GM12878 (cell line): ENCODE data around the gene CCDC9. TPM values are rescaled to one million over a fixed set of nuclear protein-coding genes. Genes with fewer than 3 reads are reported as not detected.

Source experiments
- BHLHE40 ChIP-seq, 2 experiments: fragments of 450-650 bp in 1 of 2; IDR thresholded peaks; 2 replicates each; pipeline ENCODE4 v1.6.1; 2011 to 2017; ENCODE audit warnings: low read depth in 2 of 2, borderline replicate concordance in 1 of 2, improper control_type of control experiment in 1 of 2, low read length in 1 of 2, mild to moderate bottlenecking in 1 of 2
- BMI1 ChIP-seq: fragments of 450-650 bp; IDR thresholded peaks from 2 replicates; pipeline ENCODE4 v1.6.1; 2016; ENCODE audit warnings: mild to moderate bottlenecking, moderate library complexity, borderline replicate concordance
- CHD4 ChIP-seq: fragments of 200-600 bp; sonication (generic); IDR thresholded peaks from 2 replicates; pipeline ENCODE4 v1.6.1; 2016; ENCODE audit warnings: mild to moderate bottlenecking
- FOXK2 ChIP-seq: fragments of 450-650 bp; IDR thresholded peaks from 2 replicates; pipeline ENCODE4 v1.6.1; 2017; ENCODE audit warnings: mild to moderate bottlenecking, moderate library complexity
- IKZF1 ChIP-seq: fragments of 450-650 bp; conservative IDR thresholded peaks from 2 replicates; pipeline ENCODE4 v1.6.1; 2017; ENCODE audit warnings: antibody characterized with exemption, mild to moderate bottlenecking
- NRF1 ChIP-seq: conservative IDR thresholded peaks from 2 replicates; pipeline ENCODE4 v1.6.1; 2011; ENCODE audit warnings: mild to moderate bottlenecking, low read depth, low read length, improper control_type of control experiment
- RBBP5 ChIP-seq: fragments of 200-600 bp; sonication (generic); conservative IDR thresholded peaks from 2 replicates; pipeline ENCODE4 v1.6.1; 2016
- RELA ChIP-seq: fragments of 450-650 bp; IDR thresholded peaks from 2 replicates; pipeline ENCODE4 v1.8.0; 2014; ENCODE audit warnings: borderline replicate concordance; ENCODE audit not compliant: partially characterized antibody
- TARDBP ChIP-seq: IDR thresholded peaks from 2 replicates; pipeline ENCODE4 v1.6.1; 2016; ENCODE audit warnings: borderline replicate concordance
- ZZZ3 ChIP-seq: IDR thresholded peaks from 2 replicates; pipeline ENCODE4 v1.6.1; 2011; ENCODE audit warnings: low read depth; ENCODE audit not compliant: control insufficient read depth, insufficient read length
- polyA plus RNA-seq, 11 experiments: library from polyadenylated mRNA; depleted of rRNA in 4 of 11; unstranded in 6 of 11; stranded (reverse) in 5 of 11; fragments of >200 nt; fragmentation: Nextera tagmentation in 4 of 11; fragmentation: Illumina TruSeq in 1 of 11; extraction: Ambion mirVana in 4 of 11; extraction: Trizol in 1 of 11; gene quantifications; 1 replicate in 1 of 11; 2 replicates in 10 of 11; pipeline versions ENCODE4 v1.2.1 to v1.2.3, GENCODE V29; 2011 to 2016; ENCODE audit warnings: inconsistent platforms in 2 of 11, missing spikeins in 2 of 11, low read depth in 1 of 11
- total RNA-seq, 4 experiments: library from RNA; depleted of rRNA in 3 of 4; stranded (reverse); fragments of >200 nt in 3 of 4; fragmentation: Illumina TruSeq in 1 of 4; extraction: Trizol in 1 of 4; gene quantifications; 2 replicates each; pipeline versions ENCODE4 v1.2.1 to v1.2.3, GENCODE V29; 2013 to 2021
- TF ChIP-seq, protein P1 (sequence below): IDR thresholded peaks from 2 replicates; pipeline ENCODE4 v1.6.1; 2011; ENCODE audit warnings: low read depth, mild to moderate bottlenecking, low read length, moderate library complexity, borderline replicate concordance; ENCODE audit errors: extremely low read depth
- TF ChIP-seq, protein P2 (sequence below): IDR thresholded peaks from 2 replicates; pipeline ENCODE4 v1.6.1; 2012; ENCODE audit warnings: low read depth, low read length, improper control_type of control experiment
- TF ChIP-seq, protein P3 (sequence below): fragments of 450-650 bp; formaldehyde crosslinking; IDR thresholded peaks from 2 replicates; pipeline ENCODE4 v1.5.0; 2022; ENCODE audit warnings: mild to moderate bottlenecking, missing genetic modification characterization
- TF ChIP-seq, protein P4 (sequence below): IDR thresholded peaks from 2 replicates; pipeline ENCODE4 v1.6.1; 2012; ENCODE audit warnings: low read length, inconsistent platforms
- TF ChIP-seq, protein P5 (sequence below), 3 experiments: IDR thresholded peaks in 2 of 3; conservative IDR thresholded peaks in 1 of 3; 2 replicates each; pipeline ENCODE4 v1.5.1; 2011; ENCODE audit warnings: low read depth in 3 of 3, low read length in 3 of 3, mild to moderate bottlenecking in 3 of 3, control low read depth in 2 of 3, moderate library complexity in 2 of 3, inconsistent platforms in 1 of 3, mixed read lengths in 1 of 3; ENCODE audit not compliant: control insufficient read depth in 2 of 3, insufficient read depth in 1 of 3; ENCODE audit errors: extremely low read depth in 1 of 3
- TF ChIP-seq, protein P6 (sequence below): IDR thresholded peaks from 2 replicates; pipeline ENCODE4 v1.6.1; 2012; ENCODE audit warnings: mild to moderate bottlenecking, low read depth, low read length

CCDC9 gene
- total and polyA plus RNA-seq, 10 of the 15 experiments (the other 5 are each of a cell fraction or from before 2014, with no cell fraction given), result 0.18 to 17.5 (median 7.1) TPM; not detected in 1

DNA sequence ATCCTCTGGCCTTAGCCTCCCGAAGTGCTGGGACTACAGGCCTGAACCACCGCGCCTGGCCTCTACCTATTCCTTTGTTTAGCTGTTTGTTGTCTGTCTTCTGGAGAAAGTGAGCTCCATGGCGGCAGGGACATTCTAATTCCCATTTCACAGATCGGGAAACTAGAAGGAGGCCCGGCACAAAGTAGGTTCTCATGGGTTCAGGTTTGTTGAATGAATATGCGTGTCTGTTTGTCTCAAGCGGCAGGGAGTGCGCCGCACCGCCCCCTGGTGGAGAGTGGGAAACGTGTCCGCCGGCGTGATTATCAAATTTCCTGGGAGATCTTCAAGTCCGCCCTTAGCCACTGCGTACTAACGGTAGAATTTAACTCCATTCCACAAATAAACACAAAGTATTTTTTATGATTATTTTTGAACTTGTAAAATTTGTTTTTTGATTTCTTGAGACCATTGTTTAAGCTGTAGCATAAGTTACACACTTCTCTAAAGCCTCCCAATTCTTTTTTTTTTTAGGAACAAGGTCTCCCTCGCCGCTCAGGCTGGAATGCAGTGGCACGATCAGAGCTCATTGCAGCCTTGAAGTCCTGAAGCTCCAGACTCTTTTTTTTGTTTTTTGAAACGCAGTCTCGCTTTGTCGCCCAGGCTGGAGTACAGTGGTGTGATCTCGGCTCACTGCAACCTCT lies 8.9 kb upstream of the CCDC9 start (continued):
- TF ChIP-seq, protein P1, sequence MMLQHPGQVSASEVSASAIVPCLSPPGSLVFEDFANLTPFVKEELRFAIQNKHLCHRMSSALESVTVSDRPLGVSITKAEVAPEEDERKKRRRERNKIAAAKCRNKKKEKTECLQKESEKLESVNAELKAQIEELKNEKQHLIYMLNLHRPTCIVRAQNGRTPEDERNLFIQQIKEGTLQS, result no peak
- TF ChIP-seq RBBP5 (no peak), BHLHE40 (IDR thresholded peaks at IDR 0.05; ENCODE audit: borderline replicate concordance in 1 of 2, low read depth in 2 of 2, low read length in 1 of 2) (0 out of 4 replicates have a peak, but pooled peaks of 1 of the 2 experiments have one; percentile 14), RELA (no peak), BMI1 (no peak), ZZZ3 (no peak), FOXK2 (no peak), CHD4 (0 out of 2 replicates have a peak, but pooled peaks have one; percentile 87), NRF1 (no peak), IKZF1 (0 out of 2 replicates have a peak, but pooled peaks have one; percentile 21), TARDBP (no peak)
- TF ChIP-seq, protein P2, sequence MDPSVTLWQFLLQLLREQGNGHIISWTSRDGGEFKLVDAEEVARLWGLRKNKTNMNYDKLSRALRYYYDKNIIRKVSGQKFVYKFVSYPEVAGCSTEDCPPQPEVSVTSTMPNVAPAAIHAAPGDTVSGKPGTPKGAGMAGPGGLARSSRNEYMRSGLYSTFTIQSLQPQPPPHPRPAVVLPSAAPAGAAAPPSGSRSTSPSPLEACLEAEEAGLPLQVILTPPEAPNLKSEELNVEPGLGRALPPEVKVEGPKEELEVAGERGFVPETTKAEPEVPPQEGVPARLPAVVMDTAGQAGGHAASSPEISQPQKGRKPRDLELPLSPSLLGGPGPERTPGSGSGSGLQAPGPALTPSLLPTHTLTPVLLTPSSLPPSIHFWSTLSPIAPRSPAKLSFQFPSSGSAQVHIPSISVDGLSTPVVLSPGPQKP, result 0 out of 2 replicates have a peak, but pooled peaks have one; percentile 13
- TF ChIP-seq, protein P3, sequence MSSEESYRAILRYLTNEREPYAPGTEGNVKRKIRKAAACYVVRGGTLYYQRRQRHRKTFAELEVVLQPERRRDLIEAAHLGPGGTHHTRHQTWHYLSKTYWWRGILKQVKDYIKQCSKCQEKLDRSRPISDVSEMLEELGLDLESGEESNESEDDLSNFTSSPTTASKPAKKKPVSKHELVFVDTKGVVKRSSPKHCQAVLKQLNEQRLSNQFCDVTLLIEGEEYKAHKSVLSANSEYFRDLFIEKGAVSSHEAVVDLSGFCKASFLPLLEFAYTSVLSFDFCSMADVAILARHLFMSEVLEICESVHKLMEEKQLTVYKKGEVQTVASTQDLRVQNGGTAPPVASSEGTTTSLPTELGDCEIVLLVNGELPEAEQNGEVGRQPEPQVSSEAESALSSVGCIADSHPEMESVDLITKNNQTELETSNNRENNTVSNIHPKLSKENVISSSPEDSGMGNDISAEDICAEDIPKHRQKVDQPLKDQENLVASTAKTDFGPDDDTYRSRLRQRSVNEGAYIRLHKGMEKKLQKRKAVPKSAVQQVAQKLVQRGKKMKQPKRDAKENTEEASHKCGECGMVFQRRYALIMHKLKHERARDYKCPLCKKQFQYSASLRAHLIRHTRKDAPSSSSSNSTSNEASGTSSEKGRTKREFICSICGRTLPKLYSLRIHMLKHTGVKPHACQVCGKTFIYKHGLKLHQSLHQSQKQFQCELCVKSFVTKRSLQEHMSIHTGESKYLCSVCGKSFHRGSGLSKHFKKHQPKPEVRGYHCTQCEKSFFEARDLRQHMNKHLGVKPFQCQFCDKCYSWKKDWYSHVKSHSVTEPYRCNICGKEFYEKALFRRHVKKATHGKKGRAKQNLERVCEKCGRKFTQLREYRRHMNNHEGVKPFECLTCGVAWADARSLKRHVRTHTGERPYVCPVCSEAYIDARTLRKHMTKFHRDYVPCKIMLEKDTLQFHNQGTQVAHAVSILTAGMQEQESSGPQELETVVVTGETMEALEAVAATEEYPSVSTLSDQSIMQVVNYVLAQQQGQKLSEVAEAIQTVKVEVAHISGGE (CRISPR knock-in tag), result no peak
- TF ChIP-seq, protein P4, sequence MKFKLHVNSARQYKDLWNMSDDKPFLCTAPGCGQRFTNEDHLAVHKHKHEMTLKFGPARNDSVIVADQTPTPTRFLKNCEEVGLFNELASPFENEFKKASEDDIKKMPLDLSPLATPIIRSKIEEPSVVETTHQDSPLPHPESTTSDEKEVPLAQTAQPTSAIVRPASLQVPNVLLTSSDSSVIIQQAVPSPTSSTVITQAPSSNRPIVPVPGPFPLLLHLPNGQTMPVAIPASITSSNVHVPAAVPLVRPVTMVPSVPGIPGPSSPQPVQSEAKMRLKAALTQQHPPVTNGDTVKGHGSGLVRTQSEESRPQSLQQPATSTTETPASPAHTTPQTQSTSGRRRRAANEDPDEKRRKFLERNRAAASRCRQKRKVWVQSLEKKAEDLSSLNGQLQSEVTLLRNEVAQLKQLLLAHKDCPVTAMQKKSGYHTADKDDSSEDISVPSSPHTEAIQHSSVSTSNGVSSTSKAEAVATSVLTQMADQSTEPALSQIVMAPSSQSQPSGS, result no peak
- TF ChIP-seq, protein P5, sequence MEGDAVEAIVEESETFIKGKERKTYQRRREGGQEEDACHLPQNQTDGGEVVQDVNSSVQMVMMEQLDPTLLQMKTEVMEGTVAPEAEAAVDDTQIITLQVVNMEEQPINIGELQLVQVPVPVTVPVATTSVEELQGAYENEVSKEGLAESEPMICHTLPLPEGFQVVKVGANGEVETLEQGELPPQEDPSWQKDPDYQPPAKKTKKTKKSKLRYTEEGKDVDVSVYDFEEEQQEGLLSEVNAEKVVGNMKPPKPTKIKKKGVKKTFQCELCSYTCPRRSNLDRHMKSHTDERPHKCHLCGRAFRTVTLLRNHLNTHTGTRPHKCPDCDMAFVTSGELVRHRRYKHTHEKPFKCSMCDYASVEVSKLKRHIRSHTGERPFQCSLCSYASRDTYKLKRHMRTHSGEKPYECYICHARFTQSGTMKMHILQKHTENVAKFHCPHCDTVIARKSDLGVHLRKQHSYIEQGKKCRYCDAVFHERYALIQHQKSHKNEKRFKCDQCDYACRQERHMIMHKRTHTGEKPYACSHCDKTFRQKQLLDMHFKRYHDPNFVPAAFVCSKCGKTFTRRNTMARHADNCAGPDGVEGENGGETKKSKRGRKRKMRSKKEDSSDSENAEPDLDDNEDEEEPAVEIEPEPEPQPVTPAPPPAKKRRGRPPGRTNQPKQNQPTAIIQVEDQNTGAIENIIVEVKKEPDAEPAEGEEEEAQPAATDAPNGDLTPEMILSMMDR (IDR thresholded peaks at IDR 0.05 in 2 of 3, conservative IDR thresholded peaks at IDR 0.05 in 1 of 3; ENCODE audit: control insufficient read depth in 2 of 3, extremely low read depth in 1 of 3, insufficient read depth in 1 of 3, low read depth in 3 of 3, low read length in 3 of 3), result peak; percentile 84 to 89 (median 88)
- TF ChIP-seq, protein P6, sequence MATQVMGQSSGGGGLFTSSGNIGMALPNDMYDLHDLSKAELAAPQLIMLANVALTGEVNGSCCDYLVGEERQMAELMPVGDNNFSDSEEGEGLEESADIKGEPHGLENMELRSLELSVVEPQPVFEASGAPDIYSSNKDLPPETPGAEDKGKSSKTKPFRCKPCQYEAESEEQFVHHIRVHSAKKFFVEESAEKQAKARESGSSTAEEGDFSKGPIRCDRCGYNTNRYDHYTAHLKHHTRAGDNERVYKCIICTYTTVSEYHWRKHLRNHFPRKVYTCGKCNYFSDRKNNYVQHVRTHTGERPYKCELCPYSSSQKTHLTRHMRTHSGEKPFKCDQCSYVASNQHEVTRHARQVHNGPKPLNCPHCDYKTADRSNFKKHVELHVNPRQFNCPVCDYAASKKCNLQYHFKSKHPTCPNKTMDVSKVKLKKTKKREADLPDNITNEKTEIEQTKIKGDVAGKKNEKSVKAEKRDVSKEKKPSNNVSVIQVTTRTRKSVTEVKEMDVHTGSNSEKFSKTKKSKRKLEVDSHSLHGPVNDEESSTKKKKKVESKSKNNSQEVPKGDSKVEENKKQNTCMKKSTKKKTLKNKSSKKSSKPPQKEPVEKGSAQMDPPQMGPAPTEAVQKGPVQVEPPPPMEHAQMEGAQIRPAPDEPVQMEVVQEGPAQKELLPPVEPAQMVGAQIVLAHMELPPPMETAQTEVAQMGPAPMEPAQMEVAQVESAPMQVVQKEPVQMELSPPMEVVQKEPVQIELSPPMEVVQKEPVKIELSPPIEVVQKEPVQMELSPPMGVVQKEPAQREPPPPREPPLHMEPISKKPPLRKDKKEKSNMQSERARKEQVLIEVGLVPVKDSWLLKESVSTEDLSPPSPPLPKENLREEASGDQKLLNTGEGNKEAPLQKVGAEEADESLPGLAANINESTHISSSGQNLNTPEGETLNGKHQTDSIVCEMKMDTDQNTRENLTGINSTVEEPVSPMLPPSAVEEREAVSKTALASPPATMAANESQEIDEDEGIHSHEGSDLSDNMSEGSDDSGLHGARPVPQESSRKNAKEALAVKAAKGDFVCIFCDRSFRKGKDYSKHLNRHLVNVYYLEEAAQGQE, result no peak
